SK-N-SH treated with all-trans-retinoic acid at 6 μM for 48 hours (cell line): Measurements from ENCODE around the gene FTH1.

Source experiments
- ATAC-seq: fragments of 200-7000 bp; cut with Tn5 transposase; 3 replicates; pipeline ENCODE4 v1.9.1; 2020; ENCODE audit warnings: mild to moderate bottlenecking, moderate library complexity
- BACH2 ChIP-seq: fragments of 250-450 bp; sonication (Bioruptor Pico); IDR thresholded peaks from 2 replicates; pipeline ENCODE4 v1.9.0; 2021; ENCODE audit warnings: mild to moderate bottlenecking, borderline replicate concordance
- CSDC2 ChIP-seq: fragments of 250-450 bp; sonication (Bioruptor Pico); IDR thresholded peaks from 2 replicates; pipeline ENCODE4 v1.5.0; 2020; ENCODE audit warnings: mild to moderate bottlenecking, moderate library complexity
- ESRRG ChIP-seq: fragments of 250-450 bp; sonication (Bioruptor Pico); IDR thresholded peaks from 2 replicates; pipeline ENCODE4 v1.6.1; 2021; ENCODE audit warnings: mild to moderate bottlenecking
- GLIS3 ChIP-seq: fragments of 250-450 bp; sonication (Bioruptor Pico); IDR thresholded peaks from 2 replicates; pipeline ENCODE4 v1.5.0; 2020; ENCODE audit warnings: mild to moderate bottlenecking, moderate library complexity
- ISL1 ChIP-seq: fragments of 250-450 bp; sonication (Bioruptor Pico); IDR thresholded peaks from 2 replicates; pipeline ENCODE4 v2.1.2; 2022; ENCODE audit warnings: mild to moderate bottlenecking, moderate library complexity
- OSR1 ChIP-seq: fragments of 250-450 bp; sonication (Bioruptor Pico); IDR thresholded peaks from 2 replicates; pipeline ENCODE4 v1.8.0; 2022; ENCODE audit warnings: moderate library complexity, mild to moderate bottlenecking, inconsistent platforms
- PPARA ChIP-seq: fragments of 250-450 bp; sonication (Bioruptor Pico); IDR thresholded peaks from 2 replicates; pipeline ENCODE4 v1.5.0; 2020; ENCODE audit warnings: mild to moderate bottlenecking, borderline replicate concordance
- RARB ChIP-seq: fragments of 250-450 bp; sonication (Bioruptor Pico); IDR thresholded peaks from 2 replicates; pipeline ENCODE4 v1.8.0; 2021; ENCODE audit warnings: mild to moderate bottlenecking, moderate library complexity
- SNAI2 ChIP-seq: fragments of 250-450 bp; sonication (Bioruptor Pico); IDR thresholded peaks from 2 replicates; pipeline ENCODE4 v1.5.0; 2020; ENCODE audit warnings: mild to moderate bottlenecking, moderate library complexity
- TCF4 ChIP-seq: fragments of 250-450 bp; sonication (Bioruptor Pico); IDR thresholded peaks from 2 replicates; pipeline ENCODE4 v1.8.0; 2021; ENCODE audit warnings: mild to moderate bottlenecking, moderate library complexity, borderline replicate concordance
- TOX ChIP-seq: fragments of 250-450 bp; sonication (Bioruptor Pico); IDR thresholded peaks from 2 replicates; pipeline ENCODE4 v1.8.0; 2021; ENCODE audit warnings: mild to moderate bottlenecking, moderate library complexity, borderline replicate concordance
- ZC3H10 ChIP-seq: fragments of 250-450 bp; sonication (Bioruptor Pico); IDR thresholded peaks from 2 replicates; pipeline ENCODE4 v1.5.1; 2021; ENCODE audit warnings: mild to moderate bottlenecking, moderate library complexity
- ZFP3 ChIP-seq: fragments of 250-450 bp; sonication (Bioruptor Pico); IDR thresholded peaks from 2 replicates; pipeline ENCODE4 v1.5.0; 2020; ENCODE audit warnings: mild to moderate bottlenecking, moderate library complexity
- ZFP30 ChIP-seq: fragments of 450-650 bp; formaldehyde crosslinking; IDR thresholded peaks from 2 replicates; pipeline ENCODE4 v1.5.0; 2022; ENCODE audit warnings: mild to moderate bottlenecking, moderate library complexity
- ZNF565 ChIP-seq: fragments of 450-650 bp; formaldehyde crosslinking; conservative IDR thresholded peaks from 2 replicates; pipeline ENCODE4 v1.5.0; 2020; ENCODE audit warnings: low read depth, mild to moderate bottlenecking, moderate library complexity
- ZNF70 ChIP-seq: fragments of 450-650 bp; formaldehyde crosslinking; IDR thresholded peaks from 2 replicates; pipeline ENCODE4 v1.5.0; 2020; ENCODE audit warnings: mild to moderate bottlenecking, moderate library complexity
- ZNF8 ChIP-seq: fragments of 450-650 bp; formaldehyde crosslinking; IDR thresholded peaks from 2 replicates; pipeline ENCODE4 v1.5.0; 2020; ENCODE audit warnings: mild to moderate bottlenecking, moderate library complexity
- TF ChIP-seq, protein P1 (sequence below): fragments of 250-450 bp; sonication (Bioruptor Pico); IDR thresholded peaks from 2 replicates; pipeline ENCODE4 v1.8.0; 2021; ENCODE audit warnings: low read depth, mild to moderate bottlenecking, moderate library complexity, borderline replicate concordance
- TF ChIP-seq, protein P2 (sequence below): fragments of 250-450 bp; sonication (Bioruptor Pico); IDR thresholded peaks from 2 replicates; pipeline ENCODE4 v1.5.0; 2020; ENCODE audit warnings: mild to moderate bottlenecking, moderate library complexity
- TF ChIP-seq, protein P3 (sequence below): fragments of 250-450 bp; sonication (Bioruptor Pico); IDR thresholded peaks from 2 replicates; pipeline ENCODE4 v1.8.0; 2020; ENCODE audit warnings: mild to moderate bottlenecking, moderate library complexity, borderline replicate concordance
- TF ChIP-seq, protein P4 (sequence below): fragments of 250-450 bp; sonication (Bioruptor Pico); IDR thresholded peaks from 2 replicates; pipeline ENCODE4 v1.5.1; 2021; ENCODE audit warnings: mild to moderate bottlenecking, moderate library complexity
- TF ChIP-seq, protein P5 (sequence below): fragments of 250-450 bp; sonication (Bioruptor Pico); IDR thresholded peaks from 2 replicates; pipeline ENCODE4 v1.5.1; 2020; ENCODE audit warnings: low read depth, mild to moderate bottlenecking, moderate library complexity

Gene FTH1

DNA sequence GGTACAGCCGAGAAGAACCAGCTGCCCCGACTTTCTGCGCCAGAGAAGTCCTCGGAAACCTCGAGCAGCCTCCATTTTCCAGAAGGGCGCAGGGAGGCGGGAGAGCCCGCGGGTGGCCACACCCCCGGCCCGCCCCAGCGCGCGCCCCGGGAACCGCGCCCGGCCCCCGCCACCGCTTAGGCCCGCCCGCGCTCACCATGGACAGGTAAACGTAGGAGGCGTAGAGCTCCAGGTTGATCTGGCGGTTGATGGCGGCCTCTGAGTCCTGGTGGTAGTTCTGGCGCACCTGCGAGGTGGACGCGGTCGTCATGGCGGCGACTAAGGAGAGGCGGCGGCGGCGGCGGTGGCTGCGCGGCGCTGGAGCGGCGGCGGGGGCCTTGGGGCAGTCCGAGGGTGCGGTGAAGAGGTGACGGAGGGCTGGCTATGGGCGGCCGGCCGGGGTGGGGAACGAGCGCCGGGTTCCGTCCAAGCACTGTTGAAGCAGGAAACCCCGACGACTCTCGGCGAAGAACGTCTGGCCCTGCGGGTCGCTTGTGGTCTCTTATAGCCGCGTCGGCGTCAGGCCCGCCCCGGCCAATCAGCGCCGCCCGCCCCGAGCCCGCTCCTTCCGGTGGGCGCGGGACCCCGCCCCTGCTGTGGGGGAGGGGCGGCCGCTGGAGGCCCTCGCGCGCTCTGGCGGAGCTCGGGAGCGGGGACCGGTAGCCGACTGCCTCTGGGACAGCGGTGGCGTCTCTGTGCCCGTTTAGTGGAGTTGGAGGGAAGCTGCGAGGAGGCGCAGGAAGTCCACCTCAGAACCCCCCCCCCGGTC, at the start of gene FTH1:
FTH1 (minus strand) TSS at position 519 of the 808 bp plus-strand sequence; CDS start at position 310, 209 bp downstream.
- ATAC-seq: peak; percentile 77
- TF ChIP-seq ESRRG: 0 out of 2 replicates have a peak, but pooled peaks have one; percentile 66
- TF ChIP-seq PPARA (CRISPR knock-in tag): no peak

DNA sequence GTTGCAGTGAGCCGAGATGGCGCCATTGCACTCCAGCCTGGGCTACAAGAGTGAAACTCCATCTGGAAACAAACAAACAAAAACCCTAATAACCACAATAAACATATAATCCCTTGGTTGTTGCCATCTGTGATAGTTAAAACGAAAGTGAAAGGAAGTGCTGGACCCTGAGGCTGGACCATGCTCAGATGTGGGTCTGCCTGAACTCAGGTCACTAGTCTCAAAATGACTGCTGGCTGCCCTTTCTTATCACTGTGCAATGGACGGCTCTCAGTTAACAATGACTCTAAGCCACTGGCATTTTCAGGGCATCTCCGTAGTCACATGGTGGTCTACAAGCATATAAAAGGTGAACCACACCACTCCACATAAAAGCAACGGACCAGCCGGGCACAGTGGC, 48.2 kb upstream of the FTH1 start:
- TF ChIP-seq PPARA (CRISPR knock-in tag) (no peak), ZC3H10 (CRISPR knock-in tag) (no peak), SNAI2 (CRISPR knock-in tag) (no peak), ESRRG (no peak), RARB (CRISPR knock-in tag) (no peak), ZNF565 (no peak), CSDC2 (CRISPR knock-in tag) (no peak), ISL1 (CRISPR knock-in tag) (no peak), TCF4 (CRISPR knock-in tag) (no peak), ZNF70 (CRISPR knock-in tag) (no peak), ZFP3 (CRISPR knock-in tag) (no peak), OSR1 (CRISPR knock-in tag) (no peak), GLIS3 (CRISPR knock-in tag) (no peak), TOX (CRISPR knock-in tag) (no peak), ZNF8 (no peak), BACH2 (CRISPR knock-in tag) (no peak)
- TF ChIP-seq, protein P1, sequence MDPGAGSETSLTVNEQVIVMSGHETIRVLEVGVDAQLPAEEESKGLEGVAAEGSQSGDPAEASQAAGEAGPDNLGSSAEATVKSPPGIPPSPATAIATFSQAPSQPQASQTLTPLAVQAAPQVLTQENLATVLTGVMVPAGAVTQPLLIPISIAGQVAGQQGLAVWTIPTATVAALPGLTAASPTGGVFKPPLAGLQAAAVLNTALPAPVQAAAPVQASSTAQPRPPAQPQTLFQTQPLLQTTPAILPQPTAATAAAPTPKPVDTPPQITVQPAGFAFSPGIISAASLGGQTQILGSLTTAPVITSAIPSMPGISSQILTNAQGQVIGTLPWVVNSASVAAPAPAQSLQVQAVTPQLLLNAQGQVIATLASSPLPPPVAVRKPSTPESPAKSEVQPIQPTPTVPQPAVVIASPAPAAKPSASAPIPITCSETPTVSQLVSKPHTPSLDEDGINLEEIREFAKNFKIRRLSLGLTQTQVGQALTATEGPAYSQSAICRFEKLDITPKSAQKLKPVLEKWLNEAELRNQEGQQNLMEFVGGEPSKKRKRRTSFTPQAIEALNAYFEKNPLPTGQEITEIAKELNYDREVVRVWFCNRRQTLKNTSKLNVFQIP (CRISPR knock-in tag): no peak
- TF ChIP-seq, protein P2, sequence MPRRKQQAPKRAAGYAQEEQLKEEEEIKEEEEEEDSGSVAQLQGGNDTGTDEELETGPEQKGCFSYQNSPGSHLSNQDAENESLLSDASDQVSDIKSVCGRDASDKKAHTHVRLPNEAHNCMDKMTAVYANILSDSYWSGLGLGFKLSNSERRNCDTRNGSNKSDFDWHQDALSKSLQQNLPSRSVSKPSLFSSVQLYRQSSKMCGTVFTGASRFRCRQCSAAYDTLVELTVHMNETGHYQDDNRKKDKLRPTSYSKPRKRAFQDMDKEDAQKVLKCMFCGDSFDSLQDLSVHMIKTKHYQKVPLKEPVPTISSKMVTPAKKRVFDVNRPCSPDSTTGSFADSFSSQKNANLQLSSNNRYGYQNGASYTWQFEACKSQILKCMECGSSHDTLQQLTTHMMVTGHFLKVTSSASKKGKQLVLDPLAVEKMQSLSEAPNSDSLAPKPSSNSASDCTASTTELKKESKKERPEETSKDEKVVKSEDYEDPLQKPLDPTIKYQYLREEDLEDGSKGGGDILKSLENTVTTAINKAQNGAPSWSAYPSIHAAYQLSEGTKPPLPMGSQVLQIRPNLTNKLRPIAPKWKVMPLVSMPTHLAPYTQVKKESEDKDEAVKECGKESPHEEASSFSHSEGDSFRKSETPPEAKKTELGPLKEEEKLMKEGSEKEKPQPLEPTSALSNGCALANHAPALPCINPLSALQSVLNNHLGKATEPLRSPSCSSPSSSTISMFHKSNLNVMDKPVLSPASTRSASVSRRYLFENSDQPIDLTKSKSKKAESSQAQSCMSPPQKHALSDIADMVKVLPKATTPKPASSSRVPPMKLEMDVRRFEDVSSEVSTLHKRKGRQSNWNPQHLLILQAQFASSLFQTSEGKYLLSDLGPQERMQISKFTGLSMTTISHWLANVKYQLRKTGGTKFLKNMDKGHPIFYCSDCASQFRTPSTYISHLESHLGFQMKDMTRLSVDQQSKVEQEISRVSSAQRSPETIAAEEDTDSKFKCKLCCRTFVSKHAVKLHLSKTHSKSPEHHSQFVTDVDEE (CRISPR knock-in tag): no peak
- TF ChIP-seq, protein P3, sequence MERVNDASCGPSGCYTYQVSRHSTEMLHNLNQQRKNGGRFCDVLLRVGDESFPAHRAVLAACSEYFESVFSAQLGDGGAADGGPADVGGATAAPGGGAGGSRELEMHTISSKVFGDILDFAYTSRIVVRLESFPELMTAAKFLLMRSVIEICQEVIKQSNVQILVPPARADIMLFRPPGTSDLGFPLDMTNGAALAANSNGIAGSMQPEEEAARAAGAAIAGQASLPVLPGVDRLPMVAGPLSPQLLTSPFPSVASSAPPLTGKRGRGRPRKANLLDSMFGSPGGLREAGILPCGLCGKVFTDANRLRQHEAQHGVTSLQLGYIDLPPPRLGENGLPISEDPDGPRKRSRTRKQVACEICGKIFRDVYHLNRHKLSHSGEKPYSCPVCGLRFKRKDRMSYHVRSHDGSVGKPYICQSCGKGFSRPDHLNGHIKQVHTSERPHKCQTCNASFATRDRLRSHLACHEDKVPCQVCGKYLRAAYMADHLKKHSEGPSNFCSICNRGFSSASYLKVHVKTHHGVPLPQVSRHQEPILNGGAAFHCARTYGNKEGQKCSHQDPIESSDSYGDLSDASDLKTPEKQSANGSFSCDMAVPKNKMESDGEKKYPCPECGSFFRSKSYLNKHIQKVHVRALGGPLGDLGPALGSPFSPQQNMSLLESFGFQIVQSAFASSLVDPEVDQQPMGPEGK (CRISPR knock-in tag): no peak
- TF ChIP-seq, protein P4, sequence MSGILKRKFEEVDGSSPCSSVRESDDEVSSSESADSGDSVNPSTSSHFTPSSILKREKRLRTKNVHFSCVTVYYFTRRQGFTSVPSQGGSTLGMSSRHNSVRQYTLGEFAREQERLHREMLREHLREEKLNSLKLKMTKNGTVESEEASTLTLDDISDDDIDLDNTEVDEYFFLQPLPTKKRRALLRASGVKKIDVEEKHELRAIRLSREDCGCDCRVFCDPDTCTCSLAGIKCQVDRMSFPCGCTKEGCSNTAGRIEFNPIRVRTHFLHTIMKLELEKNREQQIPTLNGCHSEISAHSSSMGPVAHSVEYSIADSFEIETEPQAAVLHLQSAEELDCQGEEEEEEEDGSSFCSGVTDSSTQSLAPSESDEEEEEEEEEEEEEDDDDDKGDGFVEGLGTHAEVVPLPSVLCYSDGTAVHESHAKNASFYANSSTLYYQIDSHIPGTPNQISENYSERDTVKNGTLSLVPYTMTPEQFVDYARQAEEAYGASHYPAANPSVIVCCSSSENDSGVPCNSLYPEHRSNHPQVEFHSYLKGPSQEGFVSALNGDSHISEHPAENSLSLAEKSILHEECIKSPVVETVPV (CRISPR knock-in tag): no peak
- no peak for ATAC-seq

DNA sequence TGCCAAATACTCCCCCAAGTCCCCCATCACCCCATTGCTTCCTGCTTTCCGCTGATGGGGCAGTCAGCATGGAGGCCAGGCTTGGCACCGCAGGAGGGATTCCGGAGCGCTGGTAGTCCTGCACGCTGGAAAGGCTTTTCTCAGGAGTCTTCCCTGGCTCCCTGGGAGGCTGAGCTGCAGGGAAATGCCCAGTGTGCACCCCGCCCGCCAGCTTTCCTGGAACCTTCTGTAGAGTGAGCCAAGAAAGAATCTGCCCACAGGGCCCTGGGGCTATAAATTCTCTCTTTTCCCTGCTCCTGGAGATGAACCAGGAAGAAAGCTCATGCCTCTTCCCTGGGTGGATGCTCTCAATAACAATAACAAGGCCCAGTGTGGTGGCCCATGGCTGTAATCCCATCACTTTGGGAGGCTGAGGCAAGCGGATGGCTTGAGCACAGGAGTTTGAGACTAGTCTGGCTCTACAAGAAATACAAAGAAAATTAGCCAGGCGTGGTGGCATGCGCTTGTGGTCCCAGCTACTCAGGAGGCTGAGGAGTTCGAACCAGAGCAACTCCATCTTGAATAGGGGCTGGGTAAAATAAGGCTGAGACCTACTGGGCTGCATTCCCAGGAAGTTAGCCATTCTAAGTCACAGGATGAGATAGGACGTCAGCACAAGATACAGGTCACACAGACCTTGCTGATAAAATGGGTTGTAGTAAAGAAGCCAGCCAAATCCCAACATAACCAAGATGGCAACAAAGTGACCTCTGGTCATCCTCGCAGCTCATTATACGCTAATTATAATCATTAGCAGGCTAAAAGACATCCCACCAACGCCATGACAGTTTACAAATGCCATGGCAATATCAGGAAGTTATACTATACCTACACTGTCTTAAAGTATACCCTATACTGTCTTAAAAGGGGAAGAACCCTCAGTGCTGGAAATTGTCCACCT, 46.4 kb upstream of the FTH1 start:
- ATAC-seq: no peak
- TF ChIP-seq ZNF70 (CRISPR knock-in tag) (no peak), SNAI2 (CRISPR knock-in tag) (no peak), ZFP3 (CRISPR knock-in tag) (no peak), ZFP30 (CRISPR knock-in tag) (no peak), PPARA (CRISPR knock-in tag) (no peak), ESRRG (no peak), ZC3H10 (CRISPR knock-in tag) (no peak), OSR1 (CRISPR knock-in tag) (no peak), BACH2 (CRISPR knock-in tag) (no peak), ZNF8 (no peak), TOX (CRISPR knock-in tag) (no peak)
- TF ChIP-seq, protein P5, sequence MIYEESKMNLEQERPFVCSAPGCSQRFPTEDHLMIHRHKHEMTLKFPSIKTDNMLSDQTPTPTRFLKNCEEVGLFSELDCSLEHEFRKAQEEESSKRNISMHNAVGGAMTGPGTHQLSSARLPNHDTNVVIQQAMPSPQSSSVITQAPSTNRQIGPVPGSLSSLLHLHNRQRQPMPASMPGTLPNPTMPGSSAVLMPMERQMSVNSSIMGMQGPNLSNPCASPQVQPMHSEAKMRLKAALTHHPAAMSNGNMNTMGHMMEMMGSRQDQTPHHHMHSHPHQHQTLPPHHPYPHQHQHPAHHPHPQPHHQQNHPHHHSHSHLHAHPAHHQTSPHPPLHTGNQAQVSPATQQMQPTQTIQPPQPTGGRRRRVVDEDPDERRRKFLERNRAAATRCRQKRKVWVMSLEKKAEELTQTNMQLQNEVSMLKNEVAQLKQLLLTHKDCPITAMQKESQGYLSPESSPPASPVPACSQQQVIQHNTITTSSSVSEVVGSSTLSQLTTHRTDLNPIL: no peak
- TF ChIP-seq, protein P4 (CRISPR knock-in tag): no peak
- TF ChIP-seq, protein P1 (CRISPR knock-in tag): no peak
